Heart left ventricle (tissue), 13 donors: ENCODE data around the gene AP3B2.

Experiments used
- POLR2A ChIP-seq, 2 donors: fragments of 450-650 bp; IDR thresholded peaks; one replicate each; pipeline ENCODE4 v1.6.1; 2017; ENCODE audit warnings: antibody characterized with exemption in 2 of 2, mild to moderate bottlenecking in 2 of 2, moderate library complexity in 2 of 2
- TF ChIP-seq, protein P1 (sequence below), 12 donors: fragments of 200-600 bp; sonication (generic) in 4 of 12; IDR thresholded peaks; one replicate each; pipeline versions ENCODE4 v1.5.0 to v1.8.0; 2018 to 2022; ENCODE audit warnings: antibody characterized with exemption in 12 of 12, mild to moderate bottlenecking in 5 of 12
- donor health status: ischemic (EF 13 %, LVEDD 7.1; RV severe dilation, severe dysfunction).
- donor health status: DM: no; HTN: yes; CAD: no.
- donor health status: DM: no; HTN: no; CAD: no.
- donor health status: ischemic (EF 25% LVEDD 6.9; RV normal size, moderate dysfunction).
- donor health status: ischemic (EF 25% LVEDD 5.7; RV mildly dilated, moderate dysfunction).
- donor health status: ischemic (EF 35%, LVEDD 5.7; RV mildly dilated, moderate dysfunction).
- donor health status: nonischemic (EF 11% LVEDD 7.7; RV severe dilation, severe dysfunction).
- donor health status: DM: yes; HTN: yes; CAD: no.
- donor health status: PGD.
- donor health status: ischemic (EF 29% LVEDD 5.4; RV normal size, mild dysfunction).
- donor health status: nonischemic (EF 23%, LVEDD 6.1; RV moderate dilation, normal function).

DNA sequence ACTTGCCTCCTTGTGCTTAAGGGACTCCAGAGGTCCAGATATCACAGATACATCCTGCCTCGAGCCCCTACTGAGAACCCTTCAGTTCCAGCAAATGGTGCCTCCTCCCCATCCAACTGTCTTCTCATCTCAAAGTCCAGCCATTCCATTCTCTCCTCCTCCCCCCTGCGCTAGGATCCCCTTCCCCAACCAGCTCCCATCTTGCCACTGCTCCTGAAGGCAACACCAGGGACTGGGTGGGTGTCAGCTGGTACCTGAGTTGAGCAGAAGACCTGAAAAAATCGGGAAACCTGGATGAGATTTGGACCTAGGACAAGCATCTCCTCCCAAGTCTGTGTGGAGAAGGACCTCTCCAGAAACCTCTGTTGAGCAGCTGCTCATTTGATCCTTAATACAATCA, 2.4 kb upstream of the AP3B2 start:
- TF ChIP-seq, protein P1, sequence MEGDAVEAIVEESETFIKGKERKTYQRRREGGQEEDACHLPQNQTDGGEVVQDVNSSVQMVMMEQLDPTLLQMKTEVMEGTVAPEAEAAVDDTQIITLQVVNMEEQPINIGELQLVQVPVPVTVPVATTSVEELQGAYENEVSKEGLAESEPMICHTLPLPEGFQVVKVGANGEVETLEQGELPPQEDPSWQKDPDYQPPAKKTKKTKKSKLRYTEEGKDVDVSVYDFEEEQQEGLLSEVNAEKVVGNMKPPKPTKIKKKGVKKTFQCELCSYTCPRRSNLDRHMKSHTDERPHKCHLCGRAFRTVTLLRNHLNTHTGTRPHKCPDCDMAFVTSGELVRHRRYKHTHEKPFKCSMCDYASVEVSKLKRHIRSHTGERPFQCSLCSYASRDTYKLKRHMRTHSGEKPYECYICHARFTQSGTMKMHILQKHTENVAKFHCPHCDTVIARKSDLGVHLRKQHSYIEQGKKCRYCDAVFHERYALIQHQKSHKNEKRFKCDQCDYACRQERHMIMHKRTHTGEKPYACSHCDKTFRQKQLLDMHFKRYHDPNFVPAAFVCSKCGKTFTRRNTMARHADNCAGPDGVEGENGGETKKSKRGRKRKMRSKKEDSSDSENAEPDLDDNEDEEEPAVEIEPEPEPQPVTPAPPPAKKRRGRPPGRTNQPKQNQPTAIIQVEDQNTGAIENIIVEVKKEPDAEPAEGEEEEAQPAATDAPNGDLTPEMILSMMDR (IDR thresholded peaks at IDR 0.05): no peak
- no peak for TF ChIP-seq POLR2A (IDR thresholded peaks at IDR 0.05)
